ENCODE data around the gene HAVCR2.

HAVCR2 gene

GRCh38 chr5:157068785-157069184, 40.1 kb downstream of the HAVCR2 start:
- H3K9me2 ChIP-seq (ENCODE audit: low read depth, low read length) = no peaks in the 10 kb centered on the region
- no peak overlapping the region for H3K4me2 ChIP-seq (ENCODE audit: low read length)
- no peaks in the 10 kb centered on the region for H4K20me1 ChIP-seq (ENCODE audit: insufficient read depth, low read length)
- no peaks in the 10 kb centered on the region for H3F3A ChIP-seq (ENCODE audit: insufficient read depth, low read length)
- TF ChIP-seq CTCF (IDR thresholded peaks at IDR 0.05; ENCODE audit: low read length) (no peak), EZH2 (IDR thresholded peaks at IDR 0.05; ENCODE audit: borderline replicate concordance, low read length) (no peak)
- no peak overlapping the region for H3K4me3 ChIP-seq (ENCODE audit: low read depth, low read length, poor library complexity, severe bottlenecking)
- no peaks in the 10 kb centered on the region for H3K4me1 ChIP-seq (ENCODE audit: insufficient read depth, low read length, severe bottlenecking)
- no peaks in the 10 kb centered on the region for H3K9me3 ChIP-seq (ENCODE audit: low read length)
- H3K27me3 ChIP-seq (ENCODE audit: insufficient read depth, low read length) = 0 out of 2 replicates have a peak, but pooled peaks cover 3% of the 10 kb centered on the region
- H3K36me3 ChIP-seq (ENCODE audit: insufficient read depth, low read length) = no peaks in the 10 kb centered on the region
- H3K27ac ChIP-seq (ENCODE audit: low read depth, low read length, poor library complexity, severe bottlenecking) = no peak overlapping the region
- H3K9ac ChIP-seq (ENCODE audit: low read length) = no peak overlapping the region
- H3K79me2 ChIP-seq (ENCODE audit: insufficient read depth, low read length) = no peaks in the 10 kb centered on the region
- H2AFZ ChIP-seq (ENCODE audit: low read length) = no peak overlapping the region

- H3K4me3 ChIP-seq (ENCODE audit: low read depth, low read length, poor library complexity, severe bottlenecking) = no peak overlapping the region
- no peak overlapping the region for H2AFZ ChIP-seq (ENCODE audit: low read length)
- H3K9ac ChIP-seq (ENCODE audit: low read length) = no peak overlapping the region
- H3K9me3 ChIP-seq (ENCODE audit: low read length) = no peaks in the 10 kb centered on the region
- H3K4me2 ChIP-seq (ENCODE audit: low read length) = no peak overlapping the region
- no peaks in the 10 kb centered on the region for H4K20me1 ChIP-seq (ENCODE audit: insufficient read depth, low read length)
- no peak for TF ChIP-seq CTCF (IDR thresholded peaks at IDR 0.05; ENCODE audit: low read length)
- TF ChIP-seq EZH2 (IDR thresholded peaks at IDR 0.05; ENCODE audit: borderline replicate concordance, low read length) = no peak
- 0 out of 2 replicates have a peak, but pooled peaks cover 3% of the 10 kb centered on the region for H3K27me3 ChIP-seq (ENCODE audit: insufficient read depth, low read length)
- H3K9me2 ChIP-seq (ENCODE audit: low read depth, low read length) = no peaks in the 10 kb centered on the region
- no peaks in the 10 kb centered on the region for H3F3A ChIP-seq (ENCODE audit: insufficient read depth, low read length)
- H3K4me1 ChIP-seq (ENCODE audit: insufficient read depth, low read length, severe bottlenecking) = no peaks in the 10 kb centered on the region
- H3K27ac ChIP-seq (ENCODE audit: low read depth, low read length, poor library complexity, severe bottlenecking) = no peak overlapping the region
- H3K36me3 ChIP-seq (ENCODE audit: insufficient read depth, low read length) = no peaks in the 10 kb centered on the region
- H3K79me2 ChIP-seq (ENCODE audit: insufficient read depth, low read length) = no peaks in the 10 kb centered on the region
Observed at GRCh38 chr5:157068339-157068738, 40.5 kb downstream of the HAVCR2 start.

GRCh38 chr5:157067005-157067404, 41.8 kb downstream of the HAVCR2 start:
- H3K36me3 ChIP-seq (ENCODE audit: insufficient read depth, low read length) = no peaks in the 10 kb centered on the region
- H3K9ac ChIP-seq (ENCODE audit: low read length) = no peak overlapping the region

More at GRCh38 chr5:157067005-157067404, 41.8 kb downstream of the HAVCR2 start:
- Histone ChIP-seq H3K9me2 (ENCODE audit: low read depth, low read length) (no peaks in the 10 kb centered on the region), H3F3A (ENCODE audit: insufficient read depth, low read length) (no peaks in the 10 kb centered on the region), H3K4me1 (ENCODE audit: insufficient read depth, low read length, severe bottlenecking) (no peaks in the 10 kb centered on the region), H3K4me2 (ENCODE audit: low read length) (no peak overlapping the region), H3K27ac (ENCODE audit: low read depth, low read length, poor library complexity, severe bottlenecking) (no peak overlapping the region), H2AFZ (ENCODE audit: low read length) (no peak overlapping the region), H3K4me3 (ENCODE audit: low read depth, low read length, poor library complexity, severe bottlenecking) (no peak overlapping the region), H4K20me1 (ENCODE audit: insufficient read depth, low read length) (no peaks in the 10 kb centered on the region), H3K79me2 (ENCODE audit: insufficient read depth, low read length) (no peaks in the 10 kb centered on the region), H3K9me3 (ENCODE audit: low read length) (no peaks in the 10 kb centered on the region), H3K27me3 (ENCODE audit: insufficient read depth, low read length) (0 out of 2 replicates have a peak, but pooled peaks cover 2% of the 10 kb centered on the region)
- TF ChIP-seq EZH2 (IDR thresholded peaks at IDR 0.05; ENCODE audit: borderline replicate concordance, low read length) = no peak
- no peak for TF ChIP-seq CTCF (IDR thresholded peaks at IDR 0.05; ENCODE audit: low read length)
